ENCODE results near the gene TMTC1. TPM values are rescaled to one million over a fixed set of nuclear protein-coding genes. Genes with fewer than 3 reads are reported as not detected.
A peak's percentile ranks its signal among the peaks of the same experiment; 100 is the strongest.

TMTC1 gene
- total RNA-seq, 4 donors from 2014 or later, result 7.4 to 25.6 (median 15.4) TPM

- no peaks in the 10 kb centered on the region for H3K36me3 ChIP-seq
- TF ChIP-seq POLR2A (IDR thresholded peaks at IDR 0.05), result no peak
- TF ChIP-seq CTCF (IDR thresholded peaks at IDR 0.05), result no peak
- no peak for DNase-seq
- H3K9me3 ChIP-seq, result peaks cover 0 to 7% (median 0%) of the 10 kb centered on the region in 4 donors
- H3K27ac ChIP-seq, result no peak overlapping the region
- no peaks in the 10 kb centered on the region for H3K4me1 ChIP-seq
- H3K27me3 ChIP-seq, result no peaks in the 10 kb centered on the region
- no peak overlapping the region for H3K4me3 ChIP-seq
Measured at GRCh38 chr12:29795715-29796114, 12.0 kb upstream of the TMTC1 start.

- H3K9me3 ChIP-seq, result peaks cover 0 to 7% (median 0%) of the 10 kb centered on the region in 4 donors
- no peak overlapping the region for H3K4me3 ChIP-seq
- H3K36me3 ChIP-seq, result no peaks in the 10 kb centered on the region
- H3K27me3 ChIP-seq, result no peaks in the 10 kb centered on the region
- DNase-seq, result no peak
- H3K27ac ChIP-seq, result no peak overlapping the region
- no peaks in the 10 kb centered on the region for H3K4me1 ChIP-seq
- TF ChIP-seq POLR2A (IDR thresholded peaks at IDR 0.05), result no peak
- no peak for TF ChIP-seq CTCF (IDR thresholded peaks at IDR 0.05)
Measured at GRCh38 chr12:29794862-29795261, 11.1 kb upstream of the TMTC1 start.

- TF ChIP-seq CTCF (IDR thresholded peaks at IDR 0.05) (no peak), POLR2A (IDR thresholded peaks at IDR 0.05) (no peak)
Measured at GRCh38 chr12:29792853-29793252, 9.1 kb upstream of the TMTC1 start.

GRCh38 chr12:29792132-29792531, 8.4 kb upstream of the TMTC1 start:
- TF ChIP-seq CTCF (IDR thresholded peaks at IDR 0.05) (no peak), POLR2A (IDR thresholded peaks at IDR 0.05) (no peak)
- H3K27me3 ChIP-seq, result no peaks in the 10 kb centered on the region
- H3K27ac ChIP-seq, result no peak overlapping the region
- H3K4me3 ChIP-seq, result no peak overlapping the region
- no peaks in the 10 kb centered on the region for H3K36me3 ChIP-seq
- peaks cover 0 to 7% (median 0%) of the 10 kb centered on the region in 4 donors for H3K9me3 ChIP-seq
- no peaks in the 10 kb centered on the region for H3K4me1 ChIP-seq
- DNase-seq, result no peak

More at GRCh38 chr12:29792853-29793252, 9.1 kb upstream of the TMTC1 start:
- Histone ChIP-seq H3K27me3 (no peaks in the 10 kb centered on the region), H3K4me1 (no peaks in the 10 kb centered on the region), H3K9me3 (peaks cover 0 to 7% (median 0%) of the 10 kb centered on the region in 4 donors), H3K36me3 (no peaks in the 10 kb centered on the region), H3K4me3 (no peak overlapping the region), H3K27ac (no peak overlapping the region)
- DNase-seq, result no peak

- peak in 1 of 3 donors; percentile 51 for DNase-seq
- peak overlapping the region; percentile 29 to 60 (median 44) for H3K4me3 ChIP-seq
- H3K27ac ChIP-seq, result peak overlapping the region; percentile 46 to 81 (median 61)
- no peak for TF ChIP-seq POLR2A (IDR thresholded peaks at IDR 0.05)
- no peak for TF ChIP-seq CTCF (IDR thresholded peaks at IDR 0.05)
- H3K9me3 ChIP-seq, result no peaks in the 10 kb centered on the region
- no peaks in the 10 kb centered on the region for H3K36me3 ChIP-seq
- H3K27me3 ChIP-seq, result no peaks in the 10 kb centered on the region
- no peaks in the 10 kb centered on the region for H3K4me1 ChIP-seq
Measured at GRCh38 chr12:29782871-29783772, 620 bp downstream of the TMTC1 start.
